HCT116 (cell line): ENCODE results near the gene FHIT. TPM values are rescaled to one million over a fixed set of nuclear protein-coding genes. Genes with fewer than 3 reads are reported as not detected.

Experiments
- ATAC-seq: fragments of 200-7000 bp; cut with Tn5 transposase; 2 replicates; pipeline ENCODE4 v1.9.1; 2020; ENCODE audit warnings: mild to moderate bottlenecking, moderate library complexity
- BruUV-seq: library from RNA; stranded (reverse); fragments of 400-500 nt; replicated peaks from 2 replicates; lab custom pipeline; 2021; lab: Mats Ljungman, UMichigan
- CTCF ChIA-PET: fragments of 300-600 bp; sonication (Branson Sonifier 250); formaldehyde crosslinking; loops from one replicate; lab custom pipeline; 2021; ENCODE audit warnings: antibody characterized with exemption; lab: Charles Lee
- POLR2A ChIA-PET: fragments of 300-600, 350-600 bp; sonication (Branson Sonifier 250); formaldehyde crosslinking; loops from one replicate; lab custom pipeline; 2021; ENCODE audit warnings: antibody characterized with exemption; lab: Charles Lee
- RAD21 ChIA-PET, 2 experiments: fragments of 300-600 bp; sonication (Branson Sonifier 250); formaldehyde crosslinking; loops; one replicate each; lab custom pipeline; 2023; ENCODE audit warnings: low total read pairs in 2 of 2; ENCODE audit not compliant: uncharacterized antibody in 2 of 2, unreplicated experiment in 2 of 2, low non-redundant PET in 1 of 2; lab: Charles Lee
- DNase-seq: peaks from one replicate; pipeline ENCODE4 v3.0.0-alpha.2; 2010; ENCODE audit warnings: low read depth, low spot score
- H2AFZ ChIP-seq: fragments of 200-600 bp; shearing (Covaris generic), sonication (generic); 2 replicates; pipeline ENCODE4 v1.6.1; 2017; ENCODE audit warnings: low read depth, mixed run types, mixed read lengths, antibody characterized with exemption, low read length; ENCODE audit not compliant: poor library complexity, severe bottlenecking
- H3K27ac ChIP-seq: 2 replicates; pipeline ENCODE4 v1.5.1; 2012; ENCODE audit warnings: low read depth, low read length
- H3K27me3 ChIP-seq: fragments of 200-600 bp; sonication (generic); 2 replicates; pipeline ENCODE4 v1.6.1; 2016; ENCODE audit warnings: mixed run types, low read length, mixed read lengths; ENCODE audit not compliant: insufficient read depth
- H3K36me3 ChIP-seq, 2 experiments: fragments of 200-500 bp in 1 of 2; fragments of 200-600 bp in 1 of 2; sonication (Bioruptor generic) in 1 of 2; sonication (generic) in 1 of 2; 2 replicates each; pipeline versions ENCODE4 v1.5.1 to v1.6.1; 2014 to 2016; ENCODE audit warnings: low read length in 2 of 2, inconsistent platforms in 1 of 2, mixed read lengths in 1 of 2, mixed run types in 1 of 2; ENCODE audit not compliant: insufficient read depth in 2 of 2, control insufficient read depth in 1 of 2
- H3K4me1 ChIP-seq, 2 experiments: fragments of 200-600 bp in 1 of 2; sonication (generic) in 1 of 2; 2 replicates each; pipeline versions ENCODE4 v1.5.1 to v1.6.1; 2012 to 2017; ENCODE audit warnings: low read length in 2 of 2, inconsistent platforms in 1 of 2, mild to moderate bottlenecking in 1 of 2, mixed read lengths in 1 of 2, mixed run types in 1 of 2, moderate library complexity in 1 of 2; ENCODE audit not compliant: insufficient read depth in 2 of 2, control insufficient read depth in 1 of 2
- H3K4me2 ChIP-seq: fragments of 200-600 bp; sonication (generic); 2 replicates; pipeline ENCODE4 v1.6.1; 2017; ENCODE audit warnings: mixed run types, low read length, mixed read lengths
- H3K4me3 ChIP-seq, 2 experiments: fragments of 200-600 bp in 1 of 2; sonication (generic) in 1 of 2; replicated peaks in 1 of 2; 2 replicates each; pipeline ENCODE4 v1.5.1; 2011 to 2016; ENCODE audit warnings: low read length in 2 of 2, control low read depth in 1 of 2, low read depth in 1 of 2, mild to moderate bottlenecking in 1 of 2, mixed read lengths in 1 of 2, mixed run types in 1 of 2
- H3K79me2 ChIP-seq: fragments of 200-600 bp; sonication (generic); 2 replicates; pipeline ENCODE4 v1.6.1; 2017; ENCODE audit warnings: mild to moderate bottlenecking, mixed run types, low read length, moderate library complexity, mixed read lengths; ENCODE audit not compliant: insufficient read depth
- H3K9ac ChIP-seq: fragments of 200-600 bp; sonication (generic); 2 replicates; pipeline ENCODE4 v1.6.1; 2016; ENCODE audit warnings: low read length, mixed read lengths
- H3K9me2 ChIP-seq: fragments of 200-600 bp; sonication (generic), shearing (Covaris generic); 2 replicates; pipeline ENCODE4 v1.6.1; 2017; ENCODE audit warnings: mixed run types, mild to moderate bottlenecking, moderate library complexity; ENCODE audit not compliant: insufficient read depth
- H3K9me3 ChIP-seq, 2 experiments: fragments of 200-500 bp in 1 of 2; fragments of 200-600 bp in 1 of 2; sonication (Bioruptor generic) in 1 of 2; sonication (generic) in 1 of 2; 2 replicates each; pipeline ENCODE4 v1.6.1; 2014 to 2017; ENCODE audit warnings: low read length in 2 of 2, mixed read lengths in 2 of 2, inconsistent platforms in 1 of 2, low read depth in 1 of 2, mild to moderate bottlenecking in 1 of 2, mixed run types in 1 of 2, moderate library complexity in 1 of 2; ENCODE audit not compliant: control insufficient read depth in 1 of 2, insufficient read depth in 1 of 2
- H4K20me1 ChIP-seq: fragments of 200-600 bp; sonication (generic), shearing (Covaris generic); 2 replicates; pipeline ENCODE4 v1.6.1; 2017; ENCODE audit warnings: mixed run types, mild to moderate bottlenecking, moderate library complexity; ENCODE audit not compliant: insufficient read depth
- CEBPB ChIP-seq: IDR thresholded peaks from 2 replicates; pipeline ENCODE4 v1.6.1; 2012; ENCODE audit warnings: low read depth
- EGR1 ChIP-seq: IDR thresholded peaks from 2 replicates; pipeline ENCODE4 v1.6.1; 2012; ENCODE audit warnings: low read depth
- EZH2phosphoT487 ChIP-seq: fragments of 200-600 bp; IDR thresholded peaks from 2 replicates; pipeline ENCODE4 v1.6.1; 2018; ENCODE audit warnings: antibody characterized with exemption, borderline replicate concordance
- intact Hi-C: fragments of 100-400 bp; cut with micrococcal nuclease; formaldehyde crosslinking; loops from 2 replicates; pipeline ENCODE4 v1.10.0; 2022
- total RNA-seq: library from RNA; stranded (reverse); gene quantifications from one replicate; pipeline ENCODE4 v1.2.1, GENCODE V29; 2021; ENCODE audit not compliant: unreplicated experiment

FHIT gene
- total RNA-seq, 1 experiment from 2014 or later = 20.1 TPM

GRCh38 chr3:61053781-61054496 lies 197.3 kb downstream of the FHIT start:
- Histone ChIP-seq H2AFZ (no peak overlapping the region), H4K20me1 (no peaks in the 10 kb centered on the region), H3K36me3 (no peaks in the 10 kb centered on the region), H3K9me2 (no peaks in the 10 kb centered on the region), H3K79me2 (no peaks in the 10 kb centered on the region), H3K9ac (no peak overlapping the region), H3K4me3 (no peak overlapping the region), H3K9me3 (no peaks in the 10 kb centered on the region), H3K4me2 (no peak overlapping the region), H3K27ac (no peak overlapping the region), H3K4me1 (no peaks in the 10 kb centered on the region), H3K27me3 (no peaks in the 10 kb centered on the region)
- DNase-seq = no peak
- no peak for TF ChIP-seq CEBPB
- ATAC-seq = no peak
- no TSS peak for BruUV-seq
- ChIA-PET CTCF (no interaction called here), RAD21 (no interaction called here), POLR2A (no interaction called here)
- intact Hi-C loops = no loop called here

- Histone ChIP-seq H3K4me1 (no peaks in the 10 kb centered on the region), H3K79me2 (no peaks in the 10 kb centered on the region), H3K27ac (no peak overlapping the region), H3K9me3 (no peaks in the 10 kb centered on the region), H3K4me3 (no peak overlapping the region), H4K20me1 (no peaks in the 10 kb centered on the region), H3K9me2 (no peaks in the 10 kb centered on the region), H3K27me3 (no peaks in the 10 kb centered on the region), H3K9ac (no peak overlapping the region), H3K36me3 (no peaks in the 10 kb centered on the region), H2AFZ (no peak overlapping the region), H3K4me2 (no peak overlapping the region)
- CTCF ChIA-PET = no interaction called here
- intact Hi-C loops = no loop called here
- RAD21 ChIA-PET = no interaction called here
- BruUV-seq = no TSS peak
- TF ChIP-seq EGR1 (no peak), EZH2phosphoT487 (no peak)
- DNase-seq (no peak), ATAC-seq (no peak)
- POLR2A ChIA-PET = no interaction called here
These were observed 198.4 kb downstream of the FHIT start for GRCh38 chr3:61052851-61053250.
